H1 (cell line): ENCODE results near the gene CPNE4. TPM values are rescaled to one million over a fixed set of nuclear protein-coding genes. Genes with fewer than 3 reads are reported as not detected.

ENCODE experiments used
- USF2 ChIP-seq: IDR thresholded peaks from 2 replicates; pipeline ENCODE4 v1.6.1; 2011; ENCODE audit warnings: low read length, improper control_type of control experiment
- polyA plus RNA-seq, 7 experiments: library from polyadenylated mRNA; depleted of rRNA in 3 of 7; stranded (reverse) in 5 of 7; unstranded in 2 of 7; fragments of >200 nt in 5 of 7; fragments of 200-250 nt in 2 of 7; gene quantifications; 1 replicate in 5 of 7; 2 replicates in 1 of 7; 4 replicates in 1 of 7; pipeline versions ENCODE4 v1.2.1 to v1.2.3, GENCODE V29; 2011 to 2013; ENCODE audit warnings: missing spikeins in 2 of 7, mixed read lengths in 2 of 7
- total RNA-seq: library from RNA; stranded (reverse); fragmentation: NEBNext Ultra II Directional; extraction: Animal tissue kit (Norgen Biotek cat#: 25700); gene quantifications from 2 replicates; pipeline ENCODE4 v1.2.1, GENCODE V29; 2021
- TF ChIP-seq, protein P1 (sequence below): fragments of 300-600 bp; sonication (generic); IDR thresholded peaks from 2 replicates; pipeline ENCODE4 v1.7.1; 2012; ENCODE audit warnings: low read length, moderate library complexity, mild to moderate bottlenecking, inconsistent platforms; ENCODE audit not compliant: insufficient replicate concordance

Gene CPNE4
- total and polyA plus RNA-seq, 2 of the 8 experiments (the other 6 are each of a cell fraction or from before 2014, with no cell fraction given): 0.82 to 3.8 TPM

GRCh38 chr3:131708241-131708640 is 326.6 kb downstream of the CPNE4 start (continued):
- TF ChIP-seq, protein P1, sequence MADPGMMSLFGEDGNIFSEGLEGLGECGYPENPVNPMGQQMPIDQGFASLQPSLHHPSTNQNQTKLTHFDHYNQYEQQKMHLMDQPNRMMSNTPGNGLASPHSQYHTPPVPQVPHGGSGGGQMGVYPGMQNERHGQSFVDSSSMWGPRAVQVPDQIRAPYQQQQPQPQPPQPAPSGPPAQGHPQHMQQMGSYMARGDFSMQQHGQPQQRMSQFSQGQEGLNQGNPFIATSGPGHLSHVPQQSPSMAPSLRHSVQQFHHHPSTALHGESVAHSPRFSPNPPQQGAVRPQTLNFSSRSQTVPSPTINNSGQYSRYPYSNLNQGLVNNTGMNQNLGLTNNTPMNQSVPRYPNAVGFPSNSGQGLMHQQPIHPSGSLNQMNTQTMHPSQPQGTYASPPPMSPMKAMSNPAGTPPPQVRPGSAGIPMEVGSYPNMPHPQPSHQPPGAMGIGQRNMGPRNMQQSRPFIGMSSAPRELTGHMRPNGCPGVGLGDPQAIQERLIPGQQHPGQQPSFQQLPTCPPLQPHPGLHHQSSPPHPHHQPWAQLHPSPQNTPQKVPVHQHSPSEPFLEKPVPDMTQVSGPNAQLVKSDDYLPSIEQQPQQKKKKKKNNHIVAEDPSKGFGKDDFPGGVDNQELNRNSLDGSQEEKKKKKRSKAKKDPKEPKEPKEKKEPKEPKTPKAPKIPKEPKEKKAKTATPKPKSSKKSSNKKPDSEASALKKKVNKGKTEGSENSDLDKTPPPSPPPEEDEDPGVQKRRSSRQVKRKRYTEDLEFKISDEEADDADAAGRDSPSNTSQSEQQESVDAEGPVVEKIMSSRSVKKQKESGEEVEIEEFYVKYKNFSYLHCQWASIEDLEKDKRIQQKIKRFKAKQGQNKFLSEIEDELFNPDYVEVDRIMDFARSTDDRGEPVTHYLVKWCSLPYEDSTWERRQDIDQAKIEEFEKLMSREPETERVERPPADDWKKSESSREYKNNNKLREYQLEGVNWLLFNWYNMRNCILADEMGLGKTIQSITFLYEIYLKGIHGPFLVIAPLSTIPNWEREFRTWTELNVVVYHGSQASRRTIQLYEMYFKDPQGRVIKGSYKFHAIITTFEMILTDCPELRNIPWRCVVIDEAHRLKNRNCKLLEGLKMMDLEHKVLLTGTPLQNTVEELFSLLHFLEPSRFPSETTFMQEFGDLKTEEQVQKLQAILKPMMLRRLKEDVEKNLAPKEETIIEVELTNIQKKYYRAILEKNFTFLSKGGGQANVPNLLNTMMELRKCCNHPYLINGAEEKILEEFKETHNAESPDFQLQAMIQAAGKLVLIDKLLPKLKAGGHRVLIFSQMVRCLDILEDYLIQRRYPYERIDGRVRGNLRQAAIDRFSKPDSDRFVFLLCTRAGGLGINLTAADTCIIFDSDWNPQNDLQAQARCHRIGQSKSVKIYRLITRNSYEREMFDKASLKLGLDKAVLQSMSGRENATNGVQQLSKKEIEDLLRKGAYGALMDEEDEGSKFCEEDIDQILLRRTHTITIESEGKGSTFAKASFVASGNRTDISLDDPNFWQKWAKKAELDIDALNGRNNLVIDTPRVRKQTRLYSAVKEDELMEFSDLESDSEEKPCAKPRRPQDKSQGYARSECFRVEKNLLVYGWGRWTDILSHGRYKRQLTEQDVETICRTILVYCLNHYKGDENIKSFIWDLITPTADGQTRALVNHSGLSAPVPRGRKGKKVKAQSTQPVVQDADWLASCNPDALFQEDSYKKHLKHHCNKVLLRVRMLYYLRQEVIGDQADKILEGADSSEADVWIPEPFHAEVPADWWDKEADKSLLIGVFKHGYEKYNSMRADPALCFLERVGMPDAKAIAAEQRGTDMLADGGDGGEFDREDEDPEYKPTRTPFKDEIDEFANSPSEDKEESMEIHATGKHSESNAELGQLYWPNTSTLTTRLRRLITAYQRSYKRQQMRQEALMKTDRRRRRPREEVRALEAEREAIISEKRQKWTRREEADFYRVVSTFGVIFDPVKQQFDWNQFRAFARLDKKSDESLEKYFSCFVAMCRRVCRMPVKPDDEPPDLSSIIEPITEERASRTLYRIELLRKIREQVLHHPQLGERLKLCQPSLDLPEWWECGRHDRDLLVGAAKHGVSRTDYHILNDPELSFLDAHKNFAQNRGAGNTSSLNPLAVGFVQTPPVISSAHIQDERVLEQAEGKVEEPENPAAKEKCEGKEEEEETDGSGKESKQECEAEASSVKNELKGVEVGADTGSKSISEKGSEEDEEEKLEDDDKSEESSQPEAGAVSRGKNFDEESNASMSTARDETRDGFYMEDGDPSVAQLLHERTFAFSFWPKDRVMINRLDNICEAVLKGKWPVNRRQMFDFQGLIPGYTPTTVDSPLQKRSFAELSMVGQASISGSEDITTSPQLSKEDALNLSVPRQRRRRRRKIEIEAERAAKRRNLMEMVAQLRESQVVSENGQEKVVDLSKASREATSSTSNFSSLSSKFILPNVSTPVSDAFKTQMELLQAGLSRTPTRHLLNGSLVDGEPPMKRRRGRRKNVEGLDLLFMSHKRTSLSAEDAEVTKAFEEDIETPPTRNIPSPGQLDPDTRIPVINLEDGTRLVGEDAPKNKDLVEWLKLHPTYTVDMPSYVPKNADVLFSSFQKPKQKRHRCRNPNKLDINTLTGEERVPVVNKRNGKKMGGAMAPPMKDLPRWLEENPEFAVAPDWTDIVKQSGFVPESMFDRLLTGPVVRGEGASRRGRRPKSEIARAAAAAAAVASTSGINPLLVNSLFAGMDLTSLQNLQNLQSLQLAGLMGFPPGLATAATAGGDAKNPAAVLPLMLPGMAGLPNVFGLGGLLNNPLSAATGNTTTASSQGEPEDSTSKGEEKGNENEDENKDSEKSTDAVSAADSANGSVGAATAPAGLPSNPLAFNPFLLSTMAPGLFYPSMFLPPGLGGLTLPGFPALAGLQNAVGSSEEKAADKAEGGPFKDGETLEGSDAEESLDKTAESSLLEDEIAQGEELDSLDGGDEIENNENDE: no peak
- TF ChIP-seq USF2: no peak
